ENCODE data around the gene WFIKKN1. TPM values are rescaled to one million over a fixed set of nuclear protein-coding genes. Genes with fewer than 3 reads are reported as not detected.
A peak's percentile ranks its signal among the peaks of the same experiment; 100 is the strongest.

WFIKKN1 gene
- total RNA-seq, 2 experiments from 2014 or later = 0.25 TPM; not detected in 1

DNA sequence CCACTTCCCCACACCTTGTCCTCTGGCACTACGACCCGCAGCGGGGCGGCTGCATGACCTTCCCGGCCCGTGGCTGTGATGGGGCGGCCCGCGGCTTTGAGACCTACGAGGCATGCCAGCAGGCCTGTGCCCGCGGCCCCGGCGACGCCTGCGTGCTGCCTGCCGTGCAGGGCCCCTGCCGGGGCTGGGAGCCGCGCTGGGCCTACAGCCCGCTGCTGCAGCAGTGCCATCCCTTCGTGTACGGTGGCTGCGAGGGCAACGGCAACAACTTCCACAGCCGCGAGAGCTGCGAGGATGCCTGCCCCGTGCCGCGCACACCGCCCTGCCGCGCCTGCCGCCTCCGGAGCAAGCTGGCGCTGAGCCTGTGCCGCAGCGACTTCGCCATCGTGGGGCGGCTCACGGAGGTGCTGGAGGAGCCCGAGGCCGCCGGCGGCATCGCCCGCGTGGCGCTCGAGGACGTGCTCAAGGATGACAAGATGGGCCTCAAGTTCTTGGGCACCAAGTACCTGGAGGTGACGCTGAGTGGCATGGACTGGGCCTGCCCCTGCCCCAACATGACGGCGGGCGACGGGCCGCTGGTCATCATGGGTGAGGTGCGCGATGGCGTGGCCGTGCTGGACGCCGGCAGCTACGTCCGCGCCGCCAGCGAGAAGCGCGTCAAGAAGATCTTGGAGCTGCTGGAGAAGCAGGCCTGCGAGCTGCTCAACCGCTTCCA, 2.7 kb downstream of the WFIKKN1 start:
- ATAC-seq (no peak), DNase-seq (no peak)
- H3K36me3 Mint-ChIP-seq (ENCODE audit: low read depth) = peaks cover 3% of the 10 kb centered on the region
- POLR2A ChIA-PET = interaction anchor here (0.9 to 1.2 kb wide), 2 partner anchors 10 to 51 kb away, joined by 3 read pairs; no protein-coding TSS in a partner anchor
- H3K4me3 Mint-ChIP-seq = no peak overlapping the region
- no peak overlapping the region for H3K27ac Mint-ChIP-seq
- CTCF ChIA-PET = interaction anchor here (1.1 kb wide), 1 partner anchor 9 kb away, joined by 3 read pairs; no protein-coding TSS in a partner anchor
- peaks cover 11% of the 10 kb centered on the region for H3K4me1 Mint-ChIP-seq (ENCODE audit: low read depth)
- no peaks in the 10 kb centered on the region for H3K9me3 Mint-ChIP-seq
- intact Hi-C loops (cut with micrococcal nuclease) = no loop called here
- H3K27me3 Mint-ChIP-seq = no peaks in the 10 kb centered on the region
- TF ChIP-seq, protein P1, sequence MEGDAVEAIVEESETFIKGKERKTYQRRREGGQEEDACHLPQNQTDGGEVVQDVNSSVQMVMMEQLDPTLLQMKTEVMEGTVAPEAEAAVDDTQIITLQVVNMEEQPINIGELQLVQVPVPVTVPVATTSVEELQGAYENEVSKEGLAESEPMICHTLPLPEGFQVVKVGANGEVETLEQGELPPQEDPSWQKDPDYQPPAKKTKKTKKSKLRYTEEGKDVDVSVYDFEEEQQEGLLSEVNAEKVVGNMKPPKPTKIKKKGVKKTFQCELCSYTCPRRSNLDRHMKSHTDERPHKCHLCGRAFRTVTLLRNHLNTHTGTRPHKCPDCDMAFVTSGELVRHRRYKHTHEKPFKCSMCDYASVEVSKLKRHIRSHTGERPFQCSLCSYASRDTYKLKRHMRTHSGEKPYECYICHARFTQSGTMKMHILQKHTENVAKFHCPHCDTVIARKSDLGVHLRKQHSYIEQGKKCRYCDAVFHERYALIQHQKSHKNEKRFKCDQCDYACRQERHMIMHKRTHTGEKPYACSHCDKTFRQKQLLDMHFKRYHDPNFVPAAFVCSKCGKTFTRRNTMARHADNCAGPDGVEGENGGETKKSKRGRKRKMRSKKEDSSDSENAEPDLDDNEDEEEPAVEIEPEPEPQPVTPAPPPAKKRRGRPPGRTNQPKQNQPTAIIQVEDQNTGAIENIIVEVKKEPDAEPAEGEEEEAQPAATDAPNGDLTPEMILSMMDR (IDR thresholded peaks at IDR 0.05) = no peak

DNA sequence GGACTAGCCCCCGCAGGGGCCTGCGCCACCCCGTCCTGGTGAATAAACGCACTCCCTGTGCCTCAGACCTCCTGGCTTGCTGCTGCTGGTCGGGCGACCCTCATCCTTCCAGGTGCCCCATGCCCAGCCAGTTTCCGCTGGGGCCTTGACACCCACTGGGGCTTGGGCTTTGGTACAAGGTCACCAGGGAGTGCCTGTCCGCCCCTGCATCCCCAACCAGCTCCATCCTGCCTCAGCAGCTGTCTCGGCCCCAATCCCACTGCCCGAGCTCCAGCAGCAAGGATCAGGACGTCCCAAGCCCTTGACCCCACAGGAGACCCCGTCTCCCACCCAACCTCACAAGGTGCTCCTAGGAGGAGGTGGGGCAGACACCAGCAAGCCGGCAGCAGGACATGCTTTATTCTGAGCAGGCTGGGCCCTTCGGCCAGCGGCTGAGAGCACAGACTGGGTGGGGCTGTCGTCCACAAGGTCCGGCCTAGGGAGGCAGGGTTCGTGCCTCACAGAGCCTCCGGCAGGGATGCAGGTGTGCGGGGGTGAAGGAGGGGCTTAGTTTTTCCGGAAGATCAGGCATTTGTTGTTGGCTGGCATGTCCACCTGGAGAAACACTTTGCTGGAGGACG, 3.4 kb downstream of the WFIKKN1 start:
- intact Hi-C loops (cut with micrococcal nuclease) = no loop called here
- ChIA-PET CTCF (interaction anchor here (1.1 kb wide), 1 partner anchor 10 kb away, joined by 3 read pairs; no protein-coding TSS in a partner anchor), POLR2A (interaction anchor here (0.9 to 1.2 kb wide), 2 partner anchors 9 to 51 kb away, joined by 3 read pairs; no protein-coding TSS in a partner anchor)
- DNase-seq (no peak), ATAC-seq (no peak)
- Mint-ChIP-seq H3K27me3 (no peaks in the 10 kb centered on the region), H3K27ac (no peak overlapping the region), H3K36me3 (ENCODE audit: low read depth) (peaks cover 3% of the 10 kb centered on the region), H3K4me1 (ENCODE audit: low read depth) (peaks cover 11% of the 10 kb centered on the region), H3K9me3 (no peaks in the 10 kb centered on the region), H3K4me3 (peak overlapping the region; percentile 89)
- TF ChIP-seq, protein P1 (IDR thresholded peaks at IDR 0.05) = no peak

DNA sequence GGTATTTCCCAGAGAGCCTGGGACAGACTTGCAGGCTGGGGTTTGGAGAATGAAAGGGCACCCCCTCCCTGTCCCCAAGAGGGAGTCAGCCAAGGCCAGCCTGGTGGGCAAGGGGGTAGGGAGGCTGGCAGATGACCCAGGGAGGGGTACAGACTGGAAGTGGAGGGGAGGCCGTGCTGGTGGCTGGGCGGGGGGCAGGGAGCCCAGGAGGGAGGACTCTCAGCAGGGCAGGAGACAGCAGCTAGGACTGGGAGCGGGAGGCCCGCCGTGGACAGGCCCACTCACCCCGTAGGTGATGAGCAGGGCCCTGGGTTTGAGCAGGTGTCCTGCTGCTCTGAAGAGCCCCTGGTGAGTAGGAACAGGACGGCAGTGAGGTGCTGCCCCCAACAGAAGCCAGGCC, 4.2 kb downstream of the WFIKKN1 start:
- TF ChIP-seq, protein P1 (IDR thresholded peaks at IDR 0.05) = no peak
- no peak overlapping the region for H3K27ac Mint-ChIP-seq
- ChIA-PET POLR2A (interaction anchor here (1.2 to 1.6 kb wide), 2 partner anchors 47 to 50 kb away, joined by 3 to 6 read pairs; no protein-coding TSS in a partner anchor), CTCF (no interaction called here)
- no peaks in the 10 kb centered on the region for H3K9me3 Mint-ChIP-seq
- DNase-seq = no peak
- peaks cover 3% of the 10 kb centered on the region for H3K36me3 Mint-ChIP-seq (ENCODE audit: low read depth)
- H3K4me3 Mint-ChIP-seq = peak overlapping the region; percentile 89
- intact Hi-C loops (cut with micrococcal nuclease) = no loop called here
- H3K4me1 Mint-ChIP-seq (ENCODE audit: low read depth) = peaks cover 11% of the 10 kb centered on the region
- no peak for ATAC-seq
- H3K27me3 Mint-ChIP-seq = no peaks in the 10 kb centered on the region

DNA sequence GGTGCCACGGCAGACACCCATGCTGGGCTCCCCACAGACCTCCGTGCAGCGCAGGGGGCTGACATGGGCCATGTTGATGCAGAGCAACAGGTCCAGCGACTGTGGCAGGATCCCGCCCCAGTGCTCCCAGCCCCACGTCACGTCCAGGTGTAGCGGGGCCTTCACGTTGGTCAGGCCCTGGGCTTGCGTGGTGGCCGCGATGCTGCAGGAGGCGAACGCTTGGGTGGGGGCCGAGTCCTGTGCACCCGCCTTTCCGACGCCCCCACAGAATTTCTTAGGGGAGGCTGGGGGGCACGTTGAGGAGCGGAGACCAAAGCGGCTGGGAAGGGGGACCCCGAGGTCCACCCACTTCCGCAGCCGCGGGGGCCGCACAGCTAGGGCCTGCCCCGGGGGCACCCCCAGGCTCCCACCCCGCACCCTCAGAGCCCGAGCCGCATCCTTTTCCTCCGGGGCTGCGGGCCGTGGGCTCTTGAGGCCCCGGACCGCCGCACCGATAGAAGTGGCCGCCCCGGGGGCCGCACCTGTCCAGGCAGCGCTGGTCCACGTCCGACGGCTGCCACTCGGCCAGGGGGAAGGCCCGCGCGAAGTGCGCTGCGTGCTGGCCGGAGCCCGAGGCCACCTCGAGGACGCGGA, 4.9 kb downstream of the WFIKKN1 start:
- TF ChIP-seq, protein P1 (IDR thresholded peaks at IDR 0.05) = no peak
- peak overlapping the region; percentile 89 for H3K4me3 Mint-ChIP-seq
- H3K4me1 Mint-ChIP-seq (ENCODE audit: low read depth) = peaks cover 13% of the 10 kb centered on the region
- no peaks in the 10 kb centered on the region for H3K27me3 Mint-ChIP-seq
- intact Hi-C loops (cut with micrococcal nuclease) = no loop called here
- POLR2A ChIA-PET = interaction anchor here (0.9 to 3.6 kb wide), 17 partner anchors 10 to 209 kb away, joined by 3 to 21 read pairs (median 4); partner anchors contain the start of genes JMJD8 and WDR90
- peak overlapping the region; percentile 25 for H3K27ac Mint-ChIP-seq
- CTCF ChIA-PET = interaction anchor here (1.0 to 3.1 kb wide), 6 partner anchors 12 to 243 kb away, joined by 3 to 13 read pairs (median 3); partner anchors contain the start of gene CAPN15
- DNase-seq = peak; percentile 43
- peak; percentile 6 for ATAC-seq
- peaks cover 3% of the 10 kb centered on the region for H3K36me3 Mint-ChIP-seq (ENCODE audit: low read depth)
- no peaks in the 10 kb centered on the region for H3K9me3 Mint-ChIP-seq
